Stimulated activated naive CD8-positive, alpha-beta T cell treated with anti-CD3 and anti-CD28 coated beads, Interleukin-15, Interleukin-2, amounts not matched to agents 100 U/mL and 50 U/mL, for 24 hours (primary cell): ENCODE data around the gene PROSER3.
"Not testable (repeated sequence)": the region's sequence is repeated elsewhere in the genome, so short reads cannot be mapped to it uniquely, and the experiment has no call there.

ENCODE experiments used
- ATAC-seq: fragments of 150-1000 bp; cut with Tn5 transposase; one replicate; pipeline ENCODE4 v1.10.0; 2021
- DNase-seq: peaks from one replicate; pipeline ENCODE4 v3.0.0; 2021

Gene PROSER3

GRCh38 chr19:35755131-35755549 is 2.8 kb upstream of the PROSER3 start:
- ATAC-seq: no peak
- DNase-seq: no peak

DNA sequence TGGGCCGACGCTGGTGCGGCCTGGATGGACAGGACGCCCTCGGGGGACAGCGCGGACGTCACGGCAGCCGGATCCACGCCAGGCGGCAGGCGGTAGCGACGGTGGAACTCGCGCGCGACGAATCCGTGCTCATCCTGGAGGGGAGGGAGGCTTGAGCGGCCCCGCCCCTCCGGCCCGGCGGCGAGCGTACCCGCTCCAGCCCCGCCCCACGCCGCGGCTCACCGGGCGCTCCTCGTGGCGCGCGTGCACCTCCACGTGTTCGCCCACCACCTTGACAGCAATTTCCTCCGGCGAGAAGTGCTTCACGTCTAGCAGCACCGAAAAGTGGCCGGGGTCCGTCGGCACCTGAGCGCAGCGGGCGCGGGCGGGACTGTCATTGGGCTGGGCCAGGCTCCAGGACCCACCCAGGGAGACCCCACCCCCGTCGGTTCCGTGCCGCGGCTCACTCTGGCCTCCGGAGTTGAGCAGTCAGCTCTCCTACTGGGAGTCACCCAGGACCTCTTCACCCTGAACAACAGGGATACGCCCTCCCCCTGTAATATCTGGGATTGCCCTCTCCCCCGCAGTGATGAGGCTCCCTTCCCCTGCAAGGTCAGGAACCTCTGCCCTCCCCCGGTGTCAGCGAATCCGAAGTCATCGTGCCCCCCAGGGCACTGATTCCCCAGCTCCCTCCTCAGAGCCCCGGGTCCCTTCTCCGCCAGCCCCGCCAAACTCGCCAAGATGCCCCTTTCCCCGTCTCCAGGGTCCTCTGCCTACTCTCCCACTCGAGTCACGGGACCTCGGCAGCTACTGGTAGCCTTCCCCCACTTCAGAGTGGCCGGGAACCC is 2.2 kb upstream of the PROSER3 start:
- peak; percentile 57 for DNase-seq

DNA sequence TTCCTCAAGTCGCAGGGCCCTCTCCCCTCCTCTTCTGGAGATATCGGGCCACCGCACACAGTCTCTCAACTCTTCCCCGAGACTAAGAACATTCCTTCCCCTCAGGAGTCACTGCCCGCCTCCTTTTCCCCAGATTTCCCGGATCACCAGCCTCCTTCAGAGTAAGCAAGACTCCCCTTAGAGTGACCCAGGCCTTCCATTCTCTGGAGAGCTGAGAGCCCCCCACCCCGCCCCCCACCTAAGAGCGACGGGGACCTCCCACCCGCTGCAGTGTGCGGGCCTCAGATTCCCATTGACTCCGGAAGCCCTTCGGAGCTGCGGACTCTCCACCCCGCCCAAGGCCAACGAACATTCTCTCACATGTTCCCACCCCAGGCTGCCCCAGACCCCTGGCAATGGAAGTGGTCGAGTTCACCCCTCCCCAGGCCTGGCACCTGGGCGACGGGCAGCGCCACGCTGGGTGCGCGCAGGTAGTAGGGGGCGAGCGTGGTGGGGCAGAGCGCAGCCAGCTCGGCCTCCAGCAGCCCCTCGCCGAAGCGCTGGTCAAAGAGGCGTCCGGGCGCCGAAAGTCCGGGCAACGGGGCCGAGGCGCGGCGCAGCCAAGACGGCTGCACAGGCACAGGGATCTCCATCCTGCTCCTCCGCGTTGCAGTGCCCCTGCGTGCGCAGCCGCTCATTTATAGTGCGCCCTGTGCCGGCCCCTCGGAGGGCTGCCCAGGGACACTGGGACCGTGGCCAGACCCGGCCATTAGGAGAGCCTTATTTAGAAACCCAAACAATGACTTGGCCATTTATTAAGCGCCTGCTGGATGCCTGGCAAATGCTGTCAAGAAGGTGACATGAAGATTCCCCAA is 1.4 kb upstream of the PROSER3 start, which contains the start of gene HSPB6:
HSPB6 (minus strand) TSS at position 653 of the 854 bp plus-strand sequence; CDS start at position 632, 21 bp downstream.
- DNase-seq (no peak), ATAC-seq (no peak)

More for the DNA sequence above, 2.2 kb upstream of the PROSER3 start:
- ATAC-seq: no peak

GRCh38 chr19:35757231-35757748 is 686 bp upstream of the PROSER3 start:
- ATAC-seq: peak; percentile 24
- peak; percentile 48 for DNase-seq

- ATAC-seq (no peak), DNase-seq (no peak)
These were observed 1.7 kb downstream of the PROSER3 start for GRCh38 chr19:35759697-35760096.

GRCh38 chr19:35760711-35761349 is 2.9 kb downstream of the PROSER3 start:
- ATAC-seq (no peak), DNase-seq (no peak)

DNA sequence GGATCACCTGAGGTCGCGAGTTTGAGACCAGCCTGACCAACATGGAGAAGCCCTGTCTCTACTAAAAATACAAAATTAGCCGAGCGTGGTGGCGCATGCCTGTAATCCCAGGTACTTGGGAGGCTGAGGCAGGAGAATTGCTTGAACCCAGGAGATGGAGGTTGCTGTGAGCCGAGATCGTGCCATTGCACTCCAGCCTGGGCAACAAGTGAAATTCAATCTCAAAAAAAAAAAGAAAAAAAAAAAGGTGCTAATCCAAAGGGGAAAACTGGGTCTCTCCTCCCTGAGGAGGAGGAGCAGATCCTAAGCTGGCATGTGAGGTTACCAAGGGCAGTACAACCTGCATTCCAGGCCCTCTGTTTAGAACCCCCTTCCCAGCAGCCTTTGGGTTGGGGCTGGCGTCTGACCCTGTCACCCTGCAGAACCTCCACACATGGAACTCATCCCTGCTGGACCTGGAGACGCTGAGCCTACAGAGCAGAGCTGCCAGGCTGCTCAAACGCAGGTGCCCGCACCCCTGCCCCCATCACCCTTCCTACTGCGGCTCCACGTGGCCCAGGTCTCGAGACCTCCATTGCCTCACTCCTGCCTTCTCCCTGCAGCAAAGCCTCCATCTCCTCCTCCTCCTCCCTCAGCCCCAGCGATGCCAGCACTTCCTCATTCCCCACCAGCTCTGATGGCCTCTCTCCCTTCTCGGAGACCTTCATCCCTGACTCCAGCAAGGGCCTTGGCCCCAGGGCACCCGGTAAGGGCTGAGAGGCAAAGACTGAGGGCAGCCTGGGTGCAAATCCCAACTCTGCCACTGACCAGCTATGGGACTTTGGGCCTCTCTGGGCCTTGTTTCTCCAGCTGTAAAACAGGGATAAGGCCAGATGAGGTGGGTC is 6.7 kb downstream of the PROSER3 start:
- no peak for DNase-seq
- no peak for ATAC-seq

- no peak for ATAC-seq
- DNase-seq: no peak
These were observed 8.7 kb downstream of the PROSER3 start for GRCh38 chr19:35766571-35767104.

DNA sequence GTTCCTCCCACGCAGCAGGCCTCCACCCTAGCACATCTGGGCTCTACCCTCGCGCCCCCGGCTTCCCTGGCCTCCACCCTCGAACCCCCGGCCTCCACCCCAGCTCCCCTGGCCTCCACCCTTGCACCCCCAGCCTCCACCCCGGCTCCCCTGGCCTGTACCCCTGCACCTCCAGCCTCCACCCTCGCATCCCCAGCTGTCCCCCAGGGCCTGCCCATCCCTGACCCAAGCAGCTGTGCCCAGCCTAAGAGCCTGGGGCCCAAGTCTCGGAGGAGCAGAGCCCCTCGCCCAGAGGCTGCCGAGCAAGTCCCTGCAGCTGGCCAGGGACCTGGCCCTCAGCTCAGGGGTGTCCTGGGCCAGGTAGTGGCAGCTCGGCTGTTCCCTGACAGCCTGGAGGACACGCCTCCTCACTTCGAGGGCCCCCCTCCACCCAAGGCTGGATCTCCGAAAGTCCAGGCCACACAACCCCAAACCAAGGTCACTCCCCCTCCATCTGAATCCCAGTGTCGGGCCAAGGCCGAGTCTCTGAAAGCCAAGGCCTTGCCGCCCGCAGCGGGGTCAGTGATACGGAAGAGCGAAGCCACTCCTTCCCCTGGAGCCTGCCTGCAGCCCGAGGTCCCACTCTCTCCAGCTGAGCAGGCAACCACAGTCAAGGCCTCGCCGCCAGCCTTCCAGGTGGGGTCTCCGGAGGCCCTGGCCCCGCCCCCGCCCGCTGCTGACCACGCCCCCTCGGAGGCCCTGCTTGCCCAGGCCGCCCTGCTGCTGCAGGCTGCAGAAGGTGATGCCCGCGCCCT is 9.5 kb downstream of the PROSER3 start:
- ATAC-seq: no peak
- DNase-seq: no peak

GRCh38 chr19:35768082-35768421 is 10.1 kb downstream of the PROSER3 start:
- no peak for ATAC-seq
- no peak for DNase-seq

- DNase-seq, ATAC-seq: not testable (repeated sequence)
These were observed 14.4 kb downstream of the PROSER3 start for GRCh38 chr19:35772362-35772761.

DNA sequence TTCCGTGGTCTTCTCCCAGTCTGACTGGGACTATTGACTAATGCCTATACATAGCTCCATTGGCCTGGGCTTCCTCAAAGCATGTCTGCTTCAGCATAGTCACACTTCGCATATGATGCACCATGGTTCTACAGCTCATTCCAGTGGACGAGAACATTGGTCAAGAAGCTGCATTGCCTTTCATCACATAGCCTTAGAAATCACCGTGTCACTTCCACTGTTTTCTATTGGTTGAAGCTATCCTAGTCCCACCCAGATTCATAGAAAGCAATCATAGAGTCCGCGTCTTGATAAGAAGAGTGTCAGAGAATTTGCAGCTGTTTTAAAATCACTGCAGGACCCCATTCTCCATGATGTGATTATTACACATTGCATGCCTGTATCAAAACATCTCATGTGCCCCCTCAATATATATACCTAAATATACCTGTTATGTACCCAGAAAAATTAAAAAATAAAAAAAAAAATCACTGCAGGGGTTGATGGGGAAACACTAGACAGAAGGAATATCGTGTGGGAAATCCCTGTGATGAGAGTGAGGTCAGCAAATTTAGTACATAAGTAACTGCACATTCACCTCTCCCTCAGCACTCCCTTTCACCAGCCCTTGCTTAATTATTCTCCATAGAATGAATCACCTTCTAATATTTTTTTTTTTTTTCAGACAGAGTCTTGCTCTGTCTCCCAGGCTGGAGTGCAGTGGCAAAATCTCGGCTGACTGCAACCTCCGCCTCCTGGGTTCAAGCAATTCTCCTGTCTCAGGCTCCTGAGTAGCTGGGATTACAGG is 15.2 kb downstream of the PROSER3 start:
- DNase-seq: no peak
- ATAC-seq: no peak

DNA sequence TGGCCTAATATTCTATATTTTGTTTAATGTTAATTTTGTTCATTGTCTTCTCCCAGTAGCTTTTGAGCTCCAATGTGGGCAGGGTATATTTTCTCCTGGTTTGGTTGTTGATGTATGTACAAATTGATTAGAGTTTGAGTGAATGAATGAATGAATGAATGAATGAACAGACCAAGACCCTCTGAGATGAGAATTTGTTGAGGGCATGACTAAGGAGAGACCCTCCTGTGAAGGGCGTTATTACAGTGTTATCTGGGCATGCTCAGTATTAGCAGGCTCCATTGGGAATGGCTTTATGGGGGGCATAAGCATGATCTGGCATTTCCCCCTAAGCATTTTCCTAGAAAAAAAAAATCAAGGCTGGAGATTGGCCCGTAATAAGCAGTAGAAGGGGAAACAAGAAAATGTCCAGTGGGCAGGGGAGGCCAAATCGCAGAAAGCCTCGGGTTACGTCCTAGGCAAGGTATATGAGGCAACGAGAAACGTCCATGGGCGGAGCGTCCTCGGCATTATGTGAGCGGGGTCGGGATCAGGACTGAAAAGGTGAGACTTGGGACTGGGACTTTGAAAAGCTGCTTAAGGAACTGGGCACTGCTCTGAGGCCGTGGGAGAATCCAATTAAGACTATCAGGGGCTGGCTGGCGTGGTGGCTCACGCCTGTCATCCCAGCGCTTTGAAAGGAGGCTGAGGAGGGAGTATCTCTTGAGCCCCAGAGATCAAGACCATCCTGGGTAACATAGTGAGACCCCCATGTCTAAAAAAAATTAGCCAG is 16.5 kb downstream of the PROSER3 start:
- no peak for ATAC-seq
- DNase-seq: no peak

DNA sequence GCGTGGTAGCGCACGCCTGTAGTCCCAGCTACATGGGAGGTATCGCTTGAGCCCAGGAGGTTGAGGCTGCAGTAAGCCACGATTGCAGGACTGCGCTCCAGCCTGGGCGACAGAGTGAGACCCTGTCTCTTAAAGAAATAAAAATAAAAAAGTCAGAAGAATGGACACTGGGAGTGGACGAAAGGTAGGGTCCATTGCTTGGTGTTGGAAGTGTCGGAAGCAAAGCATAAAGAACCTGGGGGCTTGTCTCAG is 17.0 kb downstream of the PROSER3 start:
- ATAC-seq (no peak), DNase-seq (no peak)

- peak; percentile 96 for ATAC-seq
- peak; percentile 100 for DNase-seq
These were observed 17.5 kb downstream of the PROSER3 start, which contains the start of gene ARHGAP33 for GRCh38 chr19:35775298-35776101. Gene ARHGAP33 (plus strand): TSS chr19:35775564. CDS start chr19:35775659, 95 bp downstream.

GRCh38 chr19:35776102-35776788 is 18.3 kb downstream of the PROSER3 start:
- DNase-seq: no peak
- ATAC-seq: no peak

DNA sequence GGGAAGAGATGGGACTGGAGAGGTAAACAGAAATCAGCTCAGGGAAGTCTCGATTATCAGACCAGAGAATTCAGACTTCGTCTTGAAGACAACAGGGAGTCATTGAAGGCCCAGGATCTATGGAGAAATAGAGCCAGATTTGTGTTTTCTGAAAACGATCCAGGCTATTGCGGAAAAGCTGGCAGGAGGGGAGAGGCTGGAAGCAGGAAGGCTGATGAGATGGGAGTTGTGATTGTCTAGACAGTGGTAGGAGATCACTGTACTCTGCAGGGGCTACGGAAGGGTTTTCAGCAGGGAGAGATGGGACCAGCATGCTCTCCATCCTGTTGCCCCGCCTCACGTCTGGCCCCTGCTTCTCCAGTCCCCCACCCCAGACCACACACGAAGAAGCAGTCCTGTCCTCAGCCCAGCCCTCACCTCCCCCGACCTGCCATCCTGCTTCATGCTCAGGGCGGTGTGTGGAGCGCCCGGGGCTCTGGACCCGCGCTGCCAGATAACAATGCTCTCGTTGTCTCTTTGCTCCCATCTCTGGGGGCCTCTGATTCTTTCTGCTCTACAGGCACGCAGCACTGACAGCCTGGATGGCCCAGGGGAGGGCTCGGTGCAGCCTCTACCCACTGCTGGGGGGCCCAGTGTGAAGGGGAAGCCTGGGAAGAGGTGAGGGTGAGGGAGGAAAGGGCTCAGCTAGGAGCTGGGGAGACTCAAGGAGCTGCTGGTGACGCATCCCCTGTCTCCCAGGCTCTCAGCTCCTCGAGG is 19.3 kb downstream of the PROSER3 start:
- DNase-seq (no peak), ATAC-seq (no peak)
